ENCODE measurements around the gene BACH2.
"Not testable (repeated sequence)": the region's sequence is repeated elsewhere in the genome, so short reads cannot be mapped to it uniquely, and the experiment has no call there.

BACH2 gene

DNA sequence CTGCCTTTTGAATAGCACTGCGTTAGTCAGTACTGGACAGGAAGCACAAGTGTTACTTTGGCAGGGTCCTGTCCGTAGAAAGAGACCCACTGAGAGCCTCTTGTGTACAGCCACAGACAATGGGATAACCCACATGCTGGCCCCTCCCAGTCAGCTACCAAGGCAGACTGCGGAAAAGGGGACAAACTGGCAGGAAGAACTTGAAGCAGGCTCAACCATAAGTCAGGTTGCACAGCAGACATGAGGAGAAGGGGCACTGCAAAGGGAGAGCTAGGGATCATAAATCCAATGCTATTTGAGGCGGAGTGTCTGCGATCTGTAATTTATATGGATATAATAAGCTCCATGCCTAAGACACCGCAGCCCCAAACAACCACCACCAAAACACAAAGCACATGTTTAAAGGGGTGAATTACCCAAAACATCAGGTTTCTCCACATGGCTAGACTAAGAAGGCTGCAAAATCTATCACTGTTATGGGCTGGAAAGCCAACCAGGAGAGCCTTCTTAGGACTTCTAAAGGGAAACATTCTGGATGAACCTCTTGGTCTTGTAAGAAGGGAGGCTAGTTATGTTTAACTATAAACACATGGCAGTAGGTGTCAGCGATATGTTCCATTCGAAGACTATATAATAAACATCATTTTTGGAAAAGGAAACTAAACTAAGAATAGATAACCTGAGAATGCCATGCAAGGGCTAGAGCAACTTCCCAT lies 141.7 kb downstream of the BACH2 start:
- no peak for DNase-seq (ENCODE audit: low spot score)

DNA sequence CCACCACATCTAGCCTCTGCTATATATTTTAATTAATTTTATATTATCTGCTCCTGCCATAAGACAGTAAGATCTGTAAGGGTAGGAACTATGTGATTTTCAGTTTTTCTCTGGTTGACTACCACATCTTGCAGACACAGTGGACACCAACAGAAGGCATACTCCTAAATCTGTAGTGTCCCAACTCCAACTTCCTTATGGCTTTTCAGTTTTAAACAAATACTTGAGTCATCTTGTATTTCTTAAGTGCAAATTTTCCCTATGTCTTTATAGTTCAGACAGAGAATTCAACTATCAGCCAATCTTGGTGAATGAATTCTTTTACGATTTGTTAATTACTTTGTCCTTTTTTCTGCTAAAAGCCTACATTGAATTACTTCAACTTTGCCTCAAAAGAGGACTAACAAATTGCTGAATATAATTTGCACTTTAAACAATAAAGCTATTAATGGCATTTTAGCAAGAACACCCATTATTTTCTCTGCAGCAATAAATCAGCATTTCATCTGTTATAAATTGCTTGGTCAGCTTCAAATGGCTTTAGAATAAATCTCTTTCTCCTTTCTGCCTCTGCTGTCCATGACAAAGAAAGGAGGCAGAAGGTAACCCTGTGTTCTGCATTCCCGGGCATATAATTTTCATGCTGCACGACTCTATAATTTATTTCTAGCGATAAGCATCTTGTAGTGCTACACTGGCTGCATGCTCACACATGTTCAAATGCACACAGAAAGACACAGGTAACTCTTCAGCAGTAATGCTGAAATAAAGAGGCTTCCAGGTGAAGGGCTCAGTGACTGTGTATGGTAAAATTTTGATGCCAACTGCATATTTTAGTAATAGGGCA lies 144.8 kb downstream of the BACH2 start:
- DNase-seq (ENCODE audit: low spot score) = no peak

DNA sequence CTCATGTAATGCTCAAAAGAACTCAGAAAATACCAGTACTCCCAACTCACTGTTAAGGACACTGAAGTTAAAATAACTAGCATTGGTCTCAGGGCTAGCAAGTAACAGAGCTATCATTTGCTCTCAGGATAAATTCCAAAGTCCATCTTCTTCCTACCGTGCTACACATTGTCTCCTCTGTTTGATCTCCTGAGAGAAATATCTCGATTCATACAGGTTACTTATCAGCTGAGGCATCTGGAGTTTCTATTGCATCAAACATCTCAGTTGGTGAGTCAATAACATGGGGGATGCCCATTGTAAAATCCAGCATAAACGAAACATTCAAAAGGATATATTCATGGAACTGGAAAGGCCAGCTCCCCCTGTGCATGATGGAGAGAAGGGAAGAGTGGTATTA lies 147.4 kb downstream of the BACH2 start:
- no peak for DNase-seq (ENCODE audit: low spot score)

DNA sequence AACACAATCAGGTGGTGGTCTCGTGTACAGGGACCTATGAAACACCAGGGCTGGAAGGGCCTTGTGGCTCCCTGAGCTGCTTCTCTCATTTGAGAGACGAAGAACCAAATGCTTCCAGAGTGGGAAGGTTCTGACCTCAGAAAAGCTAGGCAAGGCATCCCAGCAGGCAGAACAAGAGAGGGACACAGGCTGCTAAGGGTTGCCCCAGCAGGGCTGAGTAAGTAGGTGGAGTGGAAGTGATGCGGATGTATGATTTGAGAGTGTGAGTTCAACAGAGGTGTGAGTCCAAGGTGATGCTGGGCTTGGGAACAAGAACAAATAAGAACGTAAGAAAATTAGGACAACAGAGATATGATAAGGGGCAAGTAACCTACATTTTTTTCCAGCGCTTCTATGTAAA lies 147.8 kb downstream of the BACH2 start:
- DNase-seq (ENCODE audit: low spot score) = no peak

DNA sequence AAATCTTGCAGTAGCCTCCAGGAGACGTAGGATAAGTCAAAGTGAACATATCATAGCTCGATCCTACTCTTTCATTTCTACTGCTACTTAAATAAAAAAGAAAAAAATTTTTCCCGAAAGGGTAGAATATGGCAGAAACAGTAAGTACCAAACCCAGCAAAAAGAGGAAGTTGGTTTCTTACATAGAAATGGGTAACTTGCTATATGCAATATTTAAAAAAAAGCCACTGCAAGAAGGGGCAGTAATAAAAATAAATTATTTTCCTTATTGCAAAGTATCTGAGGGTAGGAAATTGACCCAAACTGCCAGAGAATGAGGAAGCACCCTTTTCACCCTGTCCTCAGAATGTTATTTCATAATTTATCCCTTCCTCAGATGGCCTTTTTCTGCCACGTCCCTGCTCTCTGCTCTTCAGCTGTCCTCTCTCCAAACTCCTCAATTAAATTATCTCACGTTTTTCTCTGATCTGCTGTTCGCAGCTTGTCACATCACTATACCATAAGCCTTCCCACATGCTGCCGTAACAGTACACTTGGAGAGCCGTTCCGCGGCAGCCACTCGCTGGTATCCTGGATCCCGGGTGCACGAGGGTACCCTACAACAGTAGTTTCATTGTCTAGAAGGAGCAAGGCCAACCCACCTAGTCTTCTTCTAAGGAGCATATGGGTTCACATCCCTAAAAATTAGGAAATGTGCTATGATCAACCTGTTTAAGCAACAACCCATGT lies 149.6 kb downstream of the BACH2 start:
- no peak for DNase-seq (ENCODE audit: low spot score)

DNA sequence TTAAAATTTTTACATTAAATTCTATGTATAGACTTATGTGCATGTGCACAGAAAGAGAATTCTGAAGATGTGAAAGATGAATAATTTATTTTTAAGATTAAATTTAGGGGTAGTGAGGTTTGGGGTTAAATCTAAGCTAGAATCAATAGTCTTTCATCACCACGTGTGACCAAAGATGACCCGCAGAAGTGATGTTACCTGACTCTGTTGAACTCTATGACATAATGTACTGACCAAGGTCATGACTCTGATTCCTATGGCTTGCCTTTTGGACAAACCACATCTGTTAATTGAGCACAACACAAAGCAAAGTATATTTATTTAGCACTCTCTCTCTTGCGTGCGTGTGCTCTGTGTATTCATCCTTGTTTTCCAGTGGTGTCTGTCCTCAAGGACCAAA lies 150.6 kb downstream of the BACH2 start:
- DNase-seq (ENCODE audit: low spot score) = no peak

DNA sequence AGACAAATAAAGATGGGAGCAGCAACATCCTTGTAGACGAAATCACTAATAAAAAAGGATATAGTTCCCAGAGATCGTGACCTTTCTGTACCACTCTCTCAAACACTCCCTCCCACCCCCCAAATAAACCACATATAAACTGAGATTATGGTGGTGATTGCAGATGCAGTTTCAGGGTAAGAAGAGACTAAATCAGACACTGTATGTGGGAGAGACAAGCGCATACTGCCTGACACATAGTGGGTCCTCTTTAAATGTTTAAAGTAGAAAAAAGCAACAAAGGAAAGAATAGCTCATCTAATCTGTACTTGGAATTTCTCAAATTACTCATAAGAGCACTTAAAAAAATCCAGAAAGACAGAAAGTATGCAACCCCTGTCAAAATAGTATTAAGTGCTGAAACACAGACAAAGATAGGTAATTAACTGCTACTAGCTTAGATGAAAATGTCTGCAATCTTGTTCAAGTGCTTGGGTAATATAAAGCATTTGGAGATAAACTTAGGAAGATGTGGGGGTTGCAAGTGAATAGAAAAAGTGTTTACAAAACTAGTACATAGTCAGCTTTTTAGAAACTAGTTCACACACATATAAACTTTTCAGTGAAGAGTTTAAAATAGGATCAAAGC lies 151.6 kb downstream of the BACH2 start:
- DNase-seq (ENCODE audit: low spot score) = no peak

DNA sequence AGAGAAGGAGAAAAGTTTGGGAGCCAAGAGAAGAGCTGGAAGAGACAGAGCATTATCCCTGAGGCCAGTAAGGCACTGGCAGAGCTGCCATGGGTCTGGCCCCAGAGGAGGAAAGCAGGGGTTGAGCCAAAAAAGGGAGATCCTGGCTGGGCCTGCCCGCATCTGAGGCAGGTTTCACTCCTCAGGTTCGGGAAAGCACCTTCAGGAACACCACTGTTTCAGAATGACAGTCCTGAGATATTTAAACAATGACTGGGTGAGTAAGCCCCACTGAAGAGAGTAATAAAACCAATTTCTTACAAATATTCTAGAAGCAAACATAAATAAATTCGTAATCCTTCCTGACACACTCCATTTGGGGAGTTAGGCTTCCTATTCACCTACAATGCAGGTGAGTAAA lies 152.2 kb downstream of the BACH2 start:
- DNase-seq (ENCODE audit: low spot score) = peak; percentile 52

DNA sequence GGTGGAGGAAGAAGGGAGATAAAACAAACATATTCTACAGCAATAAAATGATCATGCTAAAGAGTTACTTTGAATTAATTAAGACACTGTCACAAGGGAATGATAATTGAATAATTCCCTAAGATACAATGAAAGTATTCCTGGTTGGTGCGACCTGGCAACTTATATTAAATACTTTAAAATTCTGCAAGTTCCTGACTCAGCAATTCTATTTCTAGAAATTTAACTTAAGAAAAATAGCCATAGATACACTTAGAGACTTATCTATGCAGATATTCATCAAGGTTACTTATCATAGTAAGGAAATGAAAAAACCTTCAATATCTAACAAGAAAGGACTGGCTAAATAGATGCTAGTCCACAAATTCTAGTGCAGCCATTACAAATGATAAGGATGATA lies 156.0 kb downstream of the BACH2 start:
- no peak for DNase-seq (ENCODE audit: low spot score)

DNA sequence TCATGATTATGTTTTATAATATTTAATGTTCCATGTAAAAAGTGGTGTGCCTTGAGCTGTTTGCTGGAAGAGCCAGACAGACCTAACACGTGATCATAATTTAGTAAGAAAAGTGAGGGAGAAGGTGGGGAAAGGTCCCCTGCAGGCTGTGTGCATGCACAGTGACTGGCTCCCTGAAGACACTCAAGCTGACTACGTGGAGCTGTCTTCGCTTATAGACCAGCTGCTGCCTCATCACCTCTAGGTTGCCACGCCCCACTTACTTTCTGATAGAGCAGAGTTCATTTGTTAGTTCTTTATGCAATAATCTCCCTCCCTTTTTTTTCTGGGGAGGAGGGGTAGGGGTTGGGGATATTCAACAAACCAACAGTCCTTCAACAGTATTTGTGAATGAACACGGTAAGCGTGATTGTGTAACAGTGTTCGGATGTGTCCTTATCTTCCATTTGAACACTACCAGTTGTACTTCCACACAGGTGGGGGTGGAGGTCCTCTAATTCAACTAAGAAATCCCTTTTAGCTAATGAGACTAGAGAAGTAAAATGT lies 157.3 kb downstream of the BACH2 start:
- no peak for DNase-seq (ENCODE audit: low spot score)

DNA sequence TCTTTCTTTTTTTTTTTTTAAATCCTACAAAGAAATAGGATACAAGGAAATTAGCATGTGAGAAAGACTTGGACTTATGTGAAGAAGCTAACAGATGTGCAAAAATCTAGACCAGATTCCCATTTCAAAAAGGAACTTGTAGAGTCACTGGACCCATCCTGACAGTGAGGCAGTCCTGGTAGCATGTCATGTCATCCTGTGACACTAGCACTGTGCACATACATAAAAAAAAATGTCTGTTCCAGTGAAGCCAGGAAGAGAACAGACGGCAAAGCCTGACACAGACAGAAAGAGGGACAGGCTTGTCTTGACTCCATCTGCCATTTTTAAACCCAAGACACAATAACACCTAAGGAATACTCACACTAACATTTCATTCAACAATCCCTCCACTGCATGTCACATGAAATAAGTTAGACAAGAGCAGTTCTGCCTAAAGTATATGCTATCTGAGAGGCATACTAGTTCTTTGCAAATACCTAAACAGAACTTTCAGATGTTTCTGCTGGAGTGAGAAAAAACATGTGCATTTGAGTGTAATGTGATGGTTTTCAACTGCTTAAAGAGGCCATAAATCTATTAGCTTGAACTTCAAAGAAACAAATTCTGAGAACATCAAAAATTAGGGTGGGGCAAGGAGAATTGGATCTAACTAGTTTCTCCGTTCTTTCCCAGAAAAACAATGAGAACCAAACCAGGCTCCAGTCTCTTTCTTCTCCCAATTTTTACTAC lies 159.6 kb downstream of the BACH2 start:
- no peak for DNase-seq (ENCODE audit: low spot score)

DNA sequence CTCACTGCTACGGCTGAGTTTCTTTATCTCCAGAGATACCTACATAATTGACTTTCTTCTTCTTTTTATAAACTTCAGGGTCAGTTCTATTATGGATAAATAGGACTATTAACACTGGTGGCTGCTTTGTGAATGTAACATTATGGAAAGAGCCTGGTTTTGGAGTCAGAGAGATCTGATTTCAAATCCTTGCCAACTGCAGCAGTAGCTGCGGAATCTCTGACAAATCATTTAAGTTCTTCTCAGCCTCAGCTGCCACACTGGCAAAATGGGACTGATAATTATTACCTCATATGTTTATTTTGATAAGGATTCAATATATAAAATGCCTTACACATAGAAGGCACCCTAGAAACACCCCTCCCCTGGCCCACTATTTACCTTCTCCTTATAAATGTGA lies 160.5 kb downstream of the BACH2 start:
- no peak for DNase-seq (ENCODE audit: low spot score)

DNA sequence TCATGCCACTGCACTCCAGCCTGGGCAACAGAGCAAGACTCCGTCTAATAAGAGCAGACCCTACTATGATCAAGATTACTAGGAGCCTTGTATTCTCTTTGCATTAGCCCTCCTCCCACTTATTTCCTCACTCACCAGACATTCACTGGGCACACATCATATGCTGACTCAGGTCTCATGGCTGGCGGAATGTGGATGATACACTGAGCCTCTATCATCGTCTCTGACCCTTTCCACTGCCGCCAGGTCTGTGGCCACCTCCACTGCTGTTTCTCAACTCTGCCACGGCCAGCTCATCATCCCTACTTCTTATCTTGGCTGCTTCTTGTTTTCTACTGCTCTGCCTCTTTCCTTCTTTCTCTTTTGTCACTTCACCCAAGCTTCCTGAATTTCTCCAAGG lies 161.0 kb downstream of the BACH2 start:
- peak; percentile 69 for DNase-seq (ENCODE audit: low spot score)

DNA sequence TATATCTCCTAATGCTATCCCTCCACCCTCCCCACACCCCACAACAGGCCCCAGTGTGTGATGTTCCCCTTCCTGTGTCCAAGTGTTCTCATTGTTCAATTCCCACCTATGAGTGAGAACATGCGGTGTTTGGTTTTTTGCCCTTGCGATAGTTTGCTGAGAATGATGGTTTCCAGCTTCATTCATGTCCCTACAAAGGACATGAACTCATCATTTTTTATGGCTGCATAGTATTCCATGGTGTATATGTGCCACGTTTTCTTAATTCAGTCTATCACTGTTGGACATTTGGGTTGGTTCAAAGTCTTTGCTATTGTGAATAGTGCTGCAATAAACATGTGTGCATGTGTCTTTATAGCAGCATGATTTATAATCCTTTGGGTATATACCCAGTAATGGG lies 163.0 kb downstream of the BACH2 start:
- not testable (repeated sequence) for DNase-seq (ENCODE audit: low spot score)

DNA sequence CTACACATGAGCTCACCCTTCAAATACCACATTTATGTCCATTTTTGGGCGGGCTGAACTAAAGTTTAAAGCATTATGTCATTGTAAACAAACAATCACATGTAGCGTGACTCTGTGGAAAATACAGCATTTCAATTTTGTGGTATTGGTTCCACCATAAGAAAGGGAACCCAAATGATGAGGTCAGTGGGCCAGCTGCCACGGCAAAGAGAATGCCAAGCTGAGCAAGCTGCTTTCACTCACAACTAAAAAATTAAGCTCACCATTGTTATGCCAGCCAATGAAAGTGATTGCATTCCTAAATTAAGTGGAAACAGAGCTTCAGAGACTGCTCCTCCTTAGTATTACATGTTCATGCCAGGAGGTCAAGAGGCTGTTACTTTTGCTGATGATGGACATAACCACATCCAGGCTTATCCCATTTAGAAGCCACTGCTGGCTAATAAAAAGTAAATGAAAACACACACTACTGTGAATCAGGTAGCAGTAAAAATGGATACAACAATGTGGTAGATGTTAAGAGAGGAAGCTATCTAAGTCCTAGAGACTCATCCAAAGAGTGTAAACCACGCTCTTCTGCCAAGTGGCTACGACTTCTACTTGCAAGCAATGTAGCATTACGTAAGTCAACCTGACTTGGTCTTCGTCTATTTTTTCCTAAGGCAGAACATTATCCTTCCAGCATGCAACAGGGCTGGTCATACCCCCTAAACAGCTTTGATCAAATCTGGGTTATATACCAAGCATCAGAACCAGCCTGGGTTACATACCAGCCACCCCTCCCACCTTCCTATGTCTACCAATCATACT lies 164.8 kb downstream of the BACH2 start:
- no peak for DNase-seq (ENCODE audit: low spot score)

DNA sequence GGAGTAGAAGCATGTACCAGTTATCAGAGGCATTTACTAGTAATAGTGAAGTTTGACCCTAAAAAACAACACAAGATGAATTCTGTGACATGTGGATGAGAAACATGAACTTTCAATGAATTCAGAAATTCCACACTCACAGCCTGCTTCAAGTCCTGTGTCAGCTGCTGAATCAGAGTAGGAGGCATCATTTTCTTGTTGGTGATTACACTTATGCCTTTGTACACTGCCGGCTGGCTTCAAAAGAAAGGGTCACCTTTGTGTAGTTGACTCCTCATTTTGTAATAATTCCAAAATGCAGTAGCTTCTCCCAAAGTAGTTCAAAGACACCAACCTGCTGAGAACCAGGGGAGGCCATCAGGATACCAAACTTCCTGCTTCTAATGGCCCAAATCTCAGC lies 165.5 kb downstream of the BACH2 start:
- no peak for DNase-seq (ENCODE audit: low spot score)

DNA sequence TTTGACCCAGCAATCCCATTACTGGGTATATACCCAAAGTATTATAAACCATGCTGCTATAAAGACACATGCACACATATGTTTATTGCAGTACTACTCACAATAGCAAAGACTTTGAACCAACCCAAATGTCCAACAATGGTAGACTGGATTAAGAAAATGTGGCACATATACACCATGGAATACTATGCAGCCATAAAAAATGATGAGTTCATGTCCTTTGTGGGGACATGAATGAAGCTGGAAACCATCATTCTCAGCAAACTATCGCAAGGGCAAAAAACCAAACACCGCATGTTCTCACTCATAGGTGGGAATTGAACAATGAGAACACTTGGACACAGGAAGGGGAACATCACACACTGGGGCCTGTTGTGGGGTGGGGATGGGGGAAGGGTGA lies 168.0 kb downstream of the BACH2 start:
- DNase-seq (ENCODE audit: low spot score) = not testable (repeated sequence)

DNA sequence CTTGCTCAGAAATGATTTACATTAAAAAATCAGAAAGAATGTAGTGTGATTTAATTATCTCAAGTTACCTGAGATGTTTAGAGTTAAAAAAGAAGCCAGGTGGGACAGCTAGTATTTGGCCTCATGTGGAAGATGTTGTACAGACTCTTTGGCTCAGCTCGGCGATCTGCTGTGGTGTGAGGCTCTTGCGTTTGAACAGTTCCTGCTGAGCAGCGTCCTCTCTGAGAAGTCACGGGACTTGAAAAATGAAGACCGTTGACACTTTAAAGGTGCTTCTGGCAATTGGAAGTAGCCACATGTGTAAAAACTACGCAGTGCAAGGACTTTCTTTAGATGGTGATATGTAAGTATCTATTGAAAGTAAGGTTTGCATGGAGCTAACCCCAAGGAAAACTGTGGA lies 169.0 kb downstream of the BACH2 start:
- no peak for DNase-seq (ENCODE audit: low spot score)

DNA sequence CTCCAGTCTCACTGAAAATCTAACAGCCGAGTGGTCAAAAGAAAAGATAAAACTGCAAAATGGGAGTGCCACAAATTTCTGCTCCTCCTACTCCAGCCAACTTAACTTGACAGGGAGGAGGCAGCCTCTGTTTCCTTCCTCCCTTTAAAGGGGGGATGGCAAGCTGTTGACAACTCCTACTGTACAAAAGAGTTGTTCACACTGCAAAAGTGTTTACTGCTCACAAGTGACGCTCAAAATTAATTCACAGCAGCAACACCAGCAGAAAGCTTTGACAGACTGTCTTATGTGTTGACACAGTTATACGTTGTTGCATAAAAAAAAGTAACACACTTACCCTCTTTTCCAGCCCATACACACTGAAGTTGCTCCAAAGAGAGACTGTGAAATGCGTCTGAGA lies 169.8 kb downstream of the BACH2 start:
- DNase-seq (ENCODE audit: low spot score) = no peak

DNA sequence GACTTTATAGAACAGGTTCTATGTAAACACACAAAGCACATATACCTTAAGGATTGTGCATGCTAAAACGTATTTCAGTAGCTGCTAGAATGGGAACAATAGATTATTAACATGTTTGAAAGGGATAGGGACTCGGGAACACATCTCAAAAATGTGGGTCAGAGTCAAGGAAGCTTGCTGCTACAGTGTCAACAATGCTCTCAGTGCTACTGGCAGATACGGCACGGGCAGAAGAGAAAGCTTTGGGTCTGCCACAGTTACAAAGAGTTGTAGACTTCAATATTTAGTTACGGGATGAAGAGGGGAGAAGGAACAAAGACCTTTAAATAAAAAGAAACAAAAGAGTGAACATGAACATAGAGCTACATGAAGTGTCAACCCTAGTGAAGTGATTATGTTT lies 170.5 kb downstream of the BACH2 start:
- DNase-seq (ENCODE audit: low spot score) = no peak
